ENCODE results near the gene USP25. TPM values are rescaled to one million over a fixed set of nuclear protein-coding genes. Genes with fewer than 3 reads are reported as not detected.

The USP25 gene
- total and polyA plus RNA-seq, 2 of the 8 experiments (the other 6 are each of a cell fraction or from before 2014, with no cell fraction given) = 11.2 to 48.1 TPM

GRCh38 chr21:15692711-15693110 lies 37.1 kb upstream of the USP25 start (continued):
- TF ChIP-seq CBX5 (IDR thresholded peaks at IDR 0.05; ENCODE audit: low read depth, low read length) (no peak), CTBP2 (IDR thresholded peaks at IDR 0.05; ENCODE audit: borderline replicate concordance, insufficient read depth, insufficient read length, low read length) (no peak), SP2 (IDR thresholded peaks at IDR 0.05; ENCODE audit: low read length) (no peak)

Data from H1 (cell line).